Left ventricle myocardium inferior (tissue), 1 donor: ENCODE results near the gene LDLRAD4. TPM values are rescaled to one million over a fixed set of nuclear protein-coding genes. Genes with fewer than 3 reads are reported as not detected.

Experiments used
- DNase-seq: peaks from one replicate; pipeline ENCODE4 v3.0.0-alpha.2; 2020
- H3K27ac ChIP-seq: fragments of 200-600 bp; replicated peaks from 2 replicates; pipeline ENCODE4 v1.8.0; 2021
- H3K27me3 ChIP-seq: fragments of 200-600 bp; 2 replicates; pipeline ENCODE4 v1.8.0; 2021; ENCODE audit warnings: low read depth
- H3K36me3 ChIP-seq: fragments of 200-600 bp; 2 replicates; pipeline ENCODE4 v1.8.0; 2021
- H3K4me1 ChIP-seq: fragments of 200-600 bp; 2 replicates; pipeline ENCODE4 v1.8.0; 2021
- H3K4me3 ChIP-seq: fragments of 200-600 bp; 2 replicates; pipeline ENCODE4 v1.8.0; 2021; ENCODE audit warnings: mild to moderate bottlenecking, moderate library complexity
- H3K9me3 ChIP-seq: fragments of 200-600 bp; replicated peaks from 2 replicates; pipeline ENCODE4 v1.8.0; 2021
- CTCF ChIP-seq: fragments of 200-600 bp; IDR thresholded peaks from 2 replicates; pipeline ENCODE4 v1.8.0; 2021; ENCODE audit warnings: antibody characterized with exemption, mild to moderate bottlenecking, borderline replicate concordance
- intact Hi-C: fragments of 100-400 bp; cut with micrococcal nuclease; formaldehyde crosslinking; loops from one replicate; pipeline ENCODE4 v1.11.0; 2022
- total RNA-seq: library from RNA; stranded (reverse); fragmentation: NEBNext Ultra II Directional; extraction: Animal tissue kit (Norgen Biotek cat#: 25700); gene quantifications from one replicate; pipeline ENCODE4 v1.2.1, GENCODE V29; 2021
- donor health status: DM: no; HTN: yes; CAD: no; lungs with severe emphysema.

Gene LDLRAD4
- total RNA-seq, 1 donor from 2014 or later, result 43.3 TPM

- Histone ChIP-seq H3K36me3 (no peaks in the 10 kb centered on the region), H3K9me3 (peaks cover 7% of the 10 kb centered on the region), H3K4me3 (no peak overlapping the region), H3K27ac (peak overlapping the region; percentile 68), H3K4me1 (peaks cover 32% of the 10 kb centered on the region), H3K27me3 (no peaks in the 10 kb centered on the region)
- peak; percentile 62 for DNase-seq
- TF ChIP-seq CTCF, result no peak
- intact Hi-C loops, result no loop called here
Observed at GRCh38 chr18:13635046-13635445, 416.5 kb downstream of the LDLRAD4 start.

GRCh38 chr18:13638719-13639595 is 420.4 kb downstream of the LDLRAD4 start:
- DNase-seq, result peak; percentile 49
- TF ChIP-seq CTCF, result no peak
- Histone ChIP-seq H3K36me3 (no peaks in the 10 kb centered on the region), H3K27ac (peak overlapping the region; percentile 85), H3K27me3 (no peaks in the 10 kb centered on the region), H3K4me3 (no peak overlapping the region), H3K4me1 (peaks cover 59% of the 10 kb centered on the region), H3K9me3 (no peaks in the 10 kb centered on the region)
- intact Hi-C loops, result no loop called here

- Histone ChIP-seq H3K27ac (peak overlapping the region; percentile 85), H3K4me3 (no peak overlapping the region), H3K27me3 (no peaks in the 10 kb centered on the region), H3K36me3 (peaks cover 5% of the 10 kb centered on the region), H3K9me3 (no peaks in the 10 kb centered on the region), H3K4me1 (peaks cover 48% of the 10 kb centered on the region)
- no peak for TF ChIP-seq CTCF
- no peak for DNase-seq
- intact Hi-C loops, result no loop called here
Observed at GRCh38 chr18:13640266-13640860, 421.8 kb downstream of the LDLRAD4 start.

DNA sequence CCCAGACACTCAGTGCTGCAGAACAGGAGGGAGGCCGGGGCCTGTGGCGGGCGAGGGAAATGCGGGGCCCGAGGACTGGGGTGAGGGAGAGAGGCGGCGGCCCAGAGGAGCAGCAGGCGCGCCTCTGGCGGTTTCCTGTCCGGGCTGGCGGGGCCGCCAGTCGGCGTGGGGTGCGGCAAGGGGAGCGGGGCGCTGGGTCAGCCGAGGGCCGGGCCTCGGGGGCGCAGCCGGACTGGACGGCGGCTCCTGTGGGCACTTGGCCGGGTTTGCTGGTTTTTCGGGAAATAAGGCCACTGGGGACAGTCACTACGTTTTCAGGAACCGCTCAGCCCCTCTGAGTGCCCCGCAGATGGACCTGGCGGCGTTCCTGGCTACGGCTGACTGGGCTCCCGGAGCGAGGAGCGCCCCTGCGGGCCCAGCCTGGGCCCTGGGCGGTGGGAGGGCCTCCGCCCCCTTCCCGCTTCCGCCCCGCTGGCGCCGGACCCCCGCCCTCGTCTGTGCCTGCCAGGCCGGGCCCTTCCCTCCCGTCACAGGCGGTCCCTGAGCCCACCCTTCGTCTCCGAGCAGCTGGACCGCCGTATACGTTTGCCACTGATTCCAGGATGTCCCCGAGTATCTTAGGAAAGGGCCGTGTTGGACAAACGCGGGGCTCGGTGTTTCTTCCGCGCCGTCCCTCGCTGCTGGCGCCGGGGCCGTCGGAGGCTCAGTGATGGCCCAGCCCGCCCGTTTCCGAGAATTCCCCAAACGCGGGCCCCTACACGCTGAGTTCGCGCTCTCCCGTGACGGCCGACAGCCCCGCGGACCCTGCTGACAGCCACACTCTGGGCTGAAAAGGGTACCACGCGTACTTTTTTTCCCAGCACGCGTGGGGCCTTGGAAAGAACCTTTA is 423.2 kb downstream of the LDLRAD4 start:
- TF ChIP-seq CTCF, result peak; percentile 35
- intact Hi-C loops, result no loop called here
- H3K36me3 ChIP-seq, result peaks cover 14% of the 10 kb centered on the region
- no peaks in the 10 kb centered on the region for H3K27me3 ChIP-seq
- H3K27ac ChIP-seq, result peak overlapping the region; percentile 85
- peaks cover 45% of the 10 kb centered on the region for H3K4me1 ChIP-seq
- H3K9me3 ChIP-seq, result no peaks in the 10 kb centered on the region
- peak overlapping the region; percentile 61 for H3K4me3 ChIP-seq
- DNase-seq, result peak; percentile 58

DNA sequence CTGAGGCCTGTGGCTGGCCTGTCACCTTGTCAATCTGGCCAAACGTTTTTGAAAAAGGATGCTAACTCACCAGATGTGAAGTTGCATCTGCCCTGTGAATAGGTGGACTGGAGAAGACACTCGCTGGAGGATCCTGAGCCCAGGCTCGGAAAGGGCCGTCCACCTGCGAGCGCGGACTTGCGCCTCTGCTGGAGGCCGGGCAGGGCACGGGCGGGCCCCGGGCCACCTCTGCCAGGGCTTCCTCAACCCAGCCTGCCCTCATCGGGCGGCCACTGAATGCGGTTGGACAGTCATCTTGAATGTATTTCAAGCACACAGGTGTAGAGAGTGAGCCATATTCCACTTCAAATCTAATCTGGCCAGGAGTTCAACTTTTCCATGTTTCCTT is 423.9 kb downstream of the LDLRAD4 start:
- no peak for DNase-seq
- peaks cover 14% of the 10 kb centered on the region for H3K36me3 ChIP-seq
- no peak for TF ChIP-seq CTCF
- H3K9me3 ChIP-seq, result no peaks in the 10 kb centered on the region
- H3K4me1 ChIP-seq, result peaks cover 45% of the 10 kb centered on the region
- H3K4me3 ChIP-seq, result peak overlapping the region; percentile 61
- peak overlapping the region; percentile 85 for H3K27ac ChIP-seq
- H3K27me3 ChIP-seq, result no peaks in the 10 kb centered on the region
- intact Hi-C loops, result no loop called here
